HG03439 (cell line): ENCODE results near the gene CHD9.
"Not testable (repeated sequence)": the region's sequence is repeated elsewhere in the genome, so short reads cannot be mapped to it uniquely, and the experiment has no call there.

ENCODE experiments used
- ATAC-seq: cut with Tn5 transposase; IDR thresholded peaks from one replicate; pipeline ENCODE4 v1.9.1; 2021; ENCODE audit warnings: mild to moderate bottlenecking, moderate library complexity; ENCODE audit not compliant: unreplicated experiment

CHD9 gene

GRCh38 chr16:53074296-53074695, 19.5 kb downstream of the CHD9 start:
- not testable (repeated sequence) for ATAC-seq

DNA sequence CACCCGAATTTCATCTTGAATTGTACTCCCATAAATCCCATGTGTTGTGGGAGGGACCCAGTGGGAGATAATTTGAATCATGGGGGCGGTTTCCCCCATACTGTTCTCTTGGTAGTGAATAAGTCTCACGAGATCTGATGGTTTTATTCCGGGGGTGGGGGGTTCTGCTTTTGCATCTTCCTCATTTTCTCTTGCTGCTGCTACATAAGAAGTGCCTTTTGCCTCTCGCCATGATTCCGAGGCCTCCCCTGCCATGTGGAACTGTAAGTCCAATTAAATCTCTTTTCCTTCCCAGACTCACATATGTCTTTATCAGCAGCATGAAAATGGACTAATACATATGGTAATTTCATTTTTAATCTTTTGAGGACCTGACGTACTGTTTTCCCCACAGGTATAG, 20.7 kb downstream of the CHD9 start:
- not testable (repeated sequence) for ATAC-seq

DNA sequence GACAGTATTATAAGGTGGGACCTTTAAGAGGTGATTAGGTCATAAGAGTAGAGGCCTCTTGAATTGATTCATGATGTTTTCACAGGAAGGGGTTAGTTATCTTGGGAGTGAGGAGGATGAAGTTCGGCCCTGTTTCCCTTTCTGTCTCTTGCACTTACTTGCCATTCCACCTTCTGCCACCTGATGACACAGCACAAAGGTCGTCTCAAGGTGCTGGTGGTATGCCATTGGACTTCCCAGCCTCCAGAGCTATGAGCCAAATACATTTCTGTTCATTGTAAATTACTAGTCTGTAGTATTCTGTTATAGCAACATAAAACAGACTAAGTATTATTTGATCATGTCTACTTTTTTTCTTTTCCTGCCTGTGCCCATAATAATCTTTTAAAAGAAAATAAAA, 23.5 kb downstream of the CHD9 start:
- no peak for ATAC-seq

DNA sequence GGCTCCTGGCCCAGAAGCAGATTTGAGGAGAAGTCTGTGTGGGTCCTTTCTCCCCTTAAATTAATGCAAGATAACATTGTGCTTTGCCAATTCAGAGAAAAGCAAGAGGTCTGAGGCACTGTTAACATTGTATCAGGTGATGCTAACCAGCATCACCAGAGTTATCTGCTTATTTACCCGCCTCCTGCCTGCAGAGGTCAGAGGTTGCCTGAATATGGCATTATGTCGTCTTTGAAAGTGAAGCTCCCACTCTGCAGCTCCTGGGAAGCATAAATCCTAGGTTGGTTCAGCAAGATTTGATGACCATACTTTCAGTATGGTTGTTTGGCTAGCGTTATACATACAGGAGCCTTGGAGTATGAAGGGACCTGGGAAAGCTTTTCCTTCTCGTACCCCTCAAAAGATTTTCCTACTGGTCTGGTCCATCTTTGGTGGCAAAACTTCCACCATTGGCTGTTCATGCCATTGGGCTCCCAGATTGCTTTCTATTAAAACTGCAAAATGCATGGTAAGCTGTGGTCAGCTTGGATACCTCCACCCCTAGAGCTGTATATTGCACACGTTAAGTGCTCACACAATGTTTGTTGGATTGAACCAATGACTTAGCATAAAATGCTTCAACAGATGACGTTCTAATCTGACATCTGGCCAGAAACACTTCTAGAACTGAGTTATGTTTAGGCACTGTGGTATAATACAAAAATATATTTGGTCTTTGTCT, 24.1 kb downstream of the CHD9 start:
- ATAC-seq = no peak

- ATAC-seq = no peak
Measured at GRCh38 chr16:53080345-53081031, 25.7 kb downstream of the CHD9 start.

DNA sequence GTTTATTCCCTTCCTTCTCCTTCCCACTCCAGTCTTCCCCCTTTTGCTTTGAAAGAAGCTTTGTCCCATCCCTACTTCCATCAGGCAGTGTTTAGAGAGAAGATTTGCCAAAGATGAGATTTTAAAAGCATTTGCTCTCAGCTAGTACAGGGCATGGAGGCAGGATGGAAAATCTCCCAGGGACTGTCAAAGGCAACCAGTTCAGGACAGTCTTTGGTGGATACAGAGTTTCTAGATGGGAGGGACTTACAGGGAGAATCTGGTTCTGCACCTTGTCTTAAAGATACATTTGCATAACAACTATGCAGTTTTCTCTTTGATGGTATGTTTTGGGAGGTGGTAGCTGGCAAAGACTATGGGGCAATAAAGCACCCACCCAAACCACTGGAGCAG, 26.2 kb downstream of the CHD9 start:
- no peak for ATAC-seq

DNA sequence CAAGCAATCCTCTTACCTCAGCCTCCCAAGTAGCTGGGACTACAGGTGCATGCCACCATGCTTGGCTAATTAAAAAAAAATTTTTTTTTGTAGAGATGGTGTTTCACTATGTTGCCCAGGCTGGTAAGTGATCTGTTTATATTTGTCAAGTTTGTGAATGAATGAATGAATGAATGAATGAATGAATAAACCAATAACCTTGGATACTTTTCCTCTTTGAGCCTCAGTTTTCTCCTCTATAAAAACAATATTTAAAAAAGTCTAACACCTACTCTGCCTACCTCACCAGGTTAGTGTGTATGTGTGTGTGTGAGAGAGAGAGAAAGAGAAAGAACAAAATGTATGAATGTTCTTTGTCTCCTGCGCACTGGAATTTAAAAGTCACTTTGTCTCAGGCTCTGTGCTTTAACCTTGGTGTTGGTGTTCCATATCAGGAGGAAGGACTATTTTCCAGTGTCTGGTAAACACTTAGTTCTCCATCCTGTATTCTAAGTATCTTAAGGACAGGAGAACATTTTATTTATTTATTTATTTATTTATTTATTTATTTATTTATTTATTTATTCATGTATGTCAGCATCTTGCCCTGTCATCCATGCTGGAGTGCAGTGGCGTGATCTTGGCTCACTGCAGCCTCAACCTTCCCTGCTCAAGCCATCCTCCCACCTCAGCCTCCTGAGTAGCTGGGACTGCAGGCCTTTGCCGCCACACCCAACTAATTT, 27.1 kb downstream of the CHD9 start:
- no peak for ATAC-seq

DNA sequence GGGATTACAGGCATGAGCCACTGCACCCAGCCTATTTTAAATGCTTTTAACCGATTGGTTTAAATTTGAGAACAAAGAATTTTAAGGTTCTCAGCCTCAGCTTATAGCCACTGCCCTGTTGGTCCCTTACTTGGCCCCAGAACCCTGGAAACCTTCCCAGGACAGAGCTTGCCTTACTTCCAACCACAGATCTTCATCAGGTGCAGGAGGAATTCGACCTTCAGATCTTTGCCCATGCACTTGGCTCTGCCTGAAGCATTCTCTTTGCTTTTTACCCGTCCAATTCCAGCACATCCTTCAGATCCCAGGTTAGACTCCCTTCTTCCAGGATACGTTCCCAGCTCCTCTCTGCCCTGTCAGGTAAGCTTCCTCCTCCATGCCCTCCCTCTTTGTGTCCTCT, 27.7 kb downstream of the CHD9 start:
- no peak for ATAC-seq

- no peak for ATAC-seq
Measured at GRCh38 chr16:53083119-53083518, 28.3 kb downstream of the CHD9 start.

DNA sequence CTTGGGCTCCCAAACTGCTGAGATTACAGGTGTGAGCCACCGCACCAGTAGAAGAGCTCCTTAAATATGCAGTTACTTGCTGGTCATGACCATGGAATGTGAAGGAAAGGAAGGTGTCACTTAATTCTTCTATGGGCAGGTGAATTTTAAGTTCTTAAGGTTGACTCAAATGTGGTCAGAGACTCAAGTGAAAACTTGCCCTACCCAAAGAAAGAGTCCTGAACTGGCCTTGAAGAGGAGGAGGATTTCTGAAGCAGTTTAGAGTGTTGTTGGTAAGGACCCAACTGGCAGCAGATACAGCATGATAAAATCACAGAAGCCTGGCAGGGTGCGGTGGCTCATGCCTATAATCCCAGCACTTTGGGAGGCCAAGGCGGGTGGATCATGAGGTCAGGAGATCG, 29.4 kb downstream of the CHD9 start:
- ATAC-seq = no peak

- ATAC-seq = no peak
Measured at GRCh38 chr16:53084746-53085334, 30.0 kb downstream of the CHD9 start.

DNA sequence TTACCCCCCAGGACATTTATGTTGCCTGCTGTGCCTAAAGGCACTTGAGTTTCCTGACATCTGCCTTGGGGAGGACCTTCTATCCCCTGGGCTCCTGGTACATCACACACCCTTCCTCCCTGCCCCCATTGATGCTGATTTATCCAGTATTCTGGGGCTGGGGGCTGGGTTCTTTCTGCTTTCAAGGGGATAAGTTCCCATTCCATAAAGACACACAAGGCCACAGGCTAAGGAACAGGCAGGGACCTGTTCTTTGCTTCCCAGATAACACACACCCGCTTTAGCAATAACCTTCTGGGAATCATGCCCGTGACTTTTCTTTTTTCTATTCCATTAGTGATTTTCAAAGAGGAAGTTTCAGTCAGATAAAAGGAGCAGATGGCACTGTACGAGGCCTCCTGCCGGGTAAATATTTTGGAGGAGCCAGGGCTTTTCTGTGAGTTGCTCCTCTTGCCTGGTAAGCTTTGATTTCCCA, 30.6 kb downstream of the CHD9 start:
- no peak for ATAC-seq

- ATAC-seq = no peak
Measured at GRCh38 chr16:53085931-53086421, 31.2 kb downstream of the CHD9 start.

DNA sequence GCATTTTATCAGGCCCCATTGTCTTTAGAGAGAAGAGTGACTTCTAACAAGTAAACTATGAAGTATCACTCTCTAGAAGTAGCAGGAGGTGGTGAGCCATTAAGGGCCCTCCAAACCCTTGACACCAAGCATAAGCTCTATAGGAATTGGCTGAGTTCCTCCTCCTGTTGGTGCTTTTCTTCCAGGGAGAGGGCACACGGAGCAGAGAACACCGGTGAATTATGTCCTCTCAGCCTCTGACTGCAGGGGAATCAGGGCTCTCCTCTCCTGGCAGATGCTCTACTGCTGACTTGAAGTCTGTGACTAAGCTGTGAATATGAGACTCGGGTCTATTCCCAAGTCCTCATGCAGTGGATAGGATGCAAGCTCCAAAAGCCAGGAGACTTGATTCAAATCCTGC, 32.3 kb downstream of the CHD9 start:
- no peak for ATAC-seq

GRCh38 chr16:53089434-53090285, 34.9 kb downstream of the CHD9 start:
- no peak for ATAC-seq

- no peak for ATAC-seq
Measured at GRCh38 chr16:53090286-53090590, 35.4 kb downstream of the CHD9 start.

DNA sequence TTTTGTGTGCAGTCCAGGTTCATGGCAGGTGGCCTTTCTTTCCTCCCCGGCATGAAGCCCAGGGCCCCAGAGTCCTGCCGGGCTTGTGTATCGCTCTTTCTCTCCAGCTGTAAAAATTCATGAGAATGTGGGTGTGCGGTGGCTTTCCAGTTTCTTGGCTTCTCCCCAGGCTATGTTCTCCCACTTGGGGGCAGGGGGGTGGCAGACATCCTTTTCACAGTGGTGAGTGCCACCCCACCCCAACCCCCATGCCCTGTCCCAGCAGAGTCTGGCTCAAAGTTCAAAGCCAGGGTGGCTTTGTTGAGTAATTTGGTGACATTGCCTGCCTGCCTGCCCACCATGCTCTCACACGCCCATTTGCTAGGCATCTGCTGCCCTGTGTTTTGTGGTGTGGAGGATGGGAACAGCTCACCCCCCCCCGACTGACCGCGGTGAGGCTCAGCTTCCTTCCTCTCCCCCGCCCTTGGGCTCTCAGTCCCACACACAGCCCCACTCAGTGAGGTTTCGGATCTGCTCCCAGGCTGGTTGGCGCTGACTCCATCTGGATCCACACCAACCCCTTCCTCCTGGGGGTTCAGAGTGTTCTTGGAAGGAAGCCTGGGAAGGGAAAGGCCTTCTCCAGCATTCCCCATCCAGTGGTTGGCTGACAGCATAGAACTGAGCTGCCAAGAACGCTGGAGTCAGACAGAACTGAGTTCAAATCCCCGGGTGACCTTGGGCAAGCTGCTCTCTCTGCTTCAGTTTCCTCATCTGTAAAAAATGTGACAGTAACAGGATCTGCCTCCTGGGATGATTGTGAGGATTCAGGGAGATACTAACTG, 36.0 kb downstream of the CHD9 start:
- no peak for ATAC-seq

DNA sequence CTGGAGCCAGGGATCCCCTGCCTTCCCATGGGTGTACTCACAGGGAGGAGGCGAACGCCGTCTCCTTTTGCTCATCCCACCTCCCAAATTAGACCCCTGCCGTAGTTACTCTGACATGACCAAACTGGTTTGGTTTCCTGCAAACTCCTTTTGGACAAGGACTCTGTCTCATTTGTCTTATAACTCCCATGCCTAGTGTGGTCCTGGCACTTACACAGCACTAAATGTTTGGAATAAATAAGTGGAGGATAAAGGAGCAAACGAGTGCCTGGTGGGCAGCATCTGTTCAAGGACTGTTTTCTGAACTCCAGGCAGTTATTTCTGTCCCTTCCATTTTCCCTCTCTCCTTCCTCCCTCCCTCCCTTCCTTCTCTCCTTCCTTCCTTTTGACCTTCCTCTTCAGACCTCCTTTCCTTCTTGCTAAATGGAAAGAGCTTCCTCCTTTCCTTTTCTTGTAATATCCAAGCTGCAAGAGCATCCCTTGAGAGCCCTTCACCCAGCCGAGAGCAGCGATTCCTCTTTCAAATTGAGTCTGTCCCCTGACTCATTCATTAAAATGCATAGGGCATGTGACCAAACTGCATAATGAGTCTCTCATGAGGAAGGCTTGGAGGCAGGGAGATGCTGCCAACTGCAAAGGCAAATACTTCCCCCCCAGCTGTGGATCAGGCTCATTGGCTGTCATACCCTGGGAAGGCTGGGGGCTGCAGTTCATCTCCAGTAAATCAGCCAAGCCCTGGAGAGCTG, 36.8 kb downstream of the CHD9 start:
- peak; percentile 56 for ATAC-seq

DNA sequence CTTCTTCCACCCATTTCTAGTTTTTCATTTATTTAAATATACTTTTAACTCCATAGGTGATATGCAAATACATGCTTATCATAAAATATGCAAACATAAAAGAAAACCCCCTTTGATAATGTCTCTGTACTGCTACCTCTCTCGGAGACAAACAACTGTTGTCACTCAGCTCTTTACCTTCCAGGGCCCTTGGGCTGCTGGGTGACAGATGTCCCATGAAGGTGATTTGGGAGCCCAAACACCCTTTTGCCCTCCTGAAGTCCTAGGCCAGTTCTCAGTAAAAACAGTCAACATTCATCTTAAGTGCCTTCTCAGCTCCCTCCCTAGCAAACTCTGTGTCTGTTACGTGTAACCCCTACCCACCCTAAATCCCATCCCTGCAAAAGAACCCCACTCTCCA, 37.5 kb downstream of the CHD9 start:
- no peak for ATAC-seq
